WERI-Rb-1 (cell line): Measurements from ENCODE around the gene LRP1B.

Source experiments
- DNase-seq: peaks from one replicate; pipeline ENCODE4 v3.0.0-alpha.2; 2020
- H3K27ac ChIP-seq: fragments of 250-450 bp; sonication (Bioruptor Pico); 2 replicates; pipeline ENCODE4 v1.5.1; 2020; ENCODE audit warnings: mild to moderate bottlenecking, moderate library complexity
- H3K27me3 ChIP-seq: fragments of 250-450 bp; sonication (Bioruptor Pico); 2 replicates; pipeline ENCODE4 v1.5.1; 2021; ENCODE audit warnings: mild to moderate bottlenecking, low read depth, moderate library complexity; ENCODE audit not compliant: insufficient read depth, severe bottlenecking
- H3K36me3 ChIP-seq: fragments of 250-450 bp; sonication (Bioruptor Pico); 2 replicates; pipeline ENCODE4 v1.5.1; 2020; ENCODE audit warnings: mild to moderate bottlenecking, moderate library complexity
- H3K4me3 ChIP-seq: 2 replicates; pipeline ENCODE4 v1.5.1; 2011; ENCODE audit warnings: low read depth, mild to moderate bottlenecking, control low read depth, low read length
- H3K9me3 ChIP-seq: fragments of 250-450 bp; sonication (Bioruptor Pico); 2 replicates; pipeline ENCODE4 v1.5.1; 2021; ENCODE audit warnings: mild to moderate bottlenecking, moderate library complexity; ENCODE audit not compliant: severe bottlenecking
- TF ChIP-seq, protein P1 (sequence below): IDR thresholded peaks from 2 replicates; pipeline ENCODE4 v1.5.1; 2011; ENCODE audit warnings: low read depth, mild to moderate bottlenecking, control low read depth, inconsistent platforms, low read length

Gene LRP1B

GRCh38 chr2:140401056-140401455, 1729.8 kb downstream of the LRP1B start:
- H3K27me3 ChIP-seq: no peaks in the 10 kb centered on the region
- H3K4me3 ChIP-seq: no peak overlapping the region
- DNase-seq: no peak
- no peak overlapping the region for H3K27ac ChIP-seq
- H3K9me3 ChIP-seq: no peaks in the 10 kb centered on the region
- TF ChIP-seq, protein P1, sequence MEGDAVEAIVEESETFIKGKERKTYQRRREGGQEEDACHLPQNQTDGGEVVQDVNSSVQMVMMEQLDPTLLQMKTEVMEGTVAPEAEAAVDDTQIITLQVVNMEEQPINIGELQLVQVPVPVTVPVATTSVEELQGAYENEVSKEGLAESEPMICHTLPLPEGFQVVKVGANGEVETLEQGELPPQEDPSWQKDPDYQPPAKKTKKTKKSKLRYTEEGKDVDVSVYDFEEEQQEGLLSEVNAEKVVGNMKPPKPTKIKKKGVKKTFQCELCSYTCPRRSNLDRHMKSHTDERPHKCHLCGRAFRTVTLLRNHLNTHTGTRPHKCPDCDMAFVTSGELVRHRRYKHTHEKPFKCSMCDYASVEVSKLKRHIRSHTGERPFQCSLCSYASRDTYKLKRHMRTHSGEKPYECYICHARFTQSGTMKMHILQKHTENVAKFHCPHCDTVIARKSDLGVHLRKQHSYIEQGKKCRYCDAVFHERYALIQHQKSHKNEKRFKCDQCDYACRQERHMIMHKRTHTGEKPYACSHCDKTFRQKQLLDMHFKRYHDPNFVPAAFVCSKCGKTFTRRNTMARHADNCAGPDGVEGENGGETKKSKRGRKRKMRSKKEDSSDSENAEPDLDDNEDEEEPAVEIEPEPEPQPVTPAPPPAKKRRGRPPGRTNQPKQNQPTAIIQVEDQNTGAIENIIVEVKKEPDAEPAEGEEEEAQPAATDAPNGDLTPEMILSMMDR: no peak
- H3K36me3 ChIP-seq: no peaks in the 10 kb centered on the region

DNA sequence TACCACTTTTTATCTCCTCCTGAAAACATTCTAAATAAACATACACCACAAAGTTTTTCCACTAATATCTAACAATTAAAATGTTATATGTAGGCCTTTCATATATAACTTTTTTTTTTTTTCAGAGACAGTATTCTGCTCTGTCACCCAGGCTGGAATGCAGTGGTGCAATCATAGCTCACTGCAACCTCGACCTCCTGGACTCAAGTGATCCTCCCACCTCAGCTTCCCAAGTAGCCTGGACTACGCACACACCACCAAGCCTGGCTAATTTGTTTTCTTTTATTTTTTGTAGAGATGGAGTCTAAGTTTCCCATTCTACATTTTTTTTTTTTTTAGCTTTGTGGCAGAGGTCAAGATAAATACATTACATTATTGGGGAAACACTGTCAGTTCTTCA, 1738.0 kb downstream of the LRP1B start:
- H3K9me3 ChIP-seq: no peaks in the 10 kb centered on the region
- TF ChIP-seq, protein P1: no peak
- H3K36me3 ChIP-seq: no peaks in the 10 kb centered on the region
- H3K4me3 ChIP-seq: no peak overlapping the region
- H3K27me3 ChIP-seq: no peaks in the 10 kb centered on the region
- DNase-seq: no peak
- no peak overlapping the region for H3K27ac ChIP-seq

DNA sequence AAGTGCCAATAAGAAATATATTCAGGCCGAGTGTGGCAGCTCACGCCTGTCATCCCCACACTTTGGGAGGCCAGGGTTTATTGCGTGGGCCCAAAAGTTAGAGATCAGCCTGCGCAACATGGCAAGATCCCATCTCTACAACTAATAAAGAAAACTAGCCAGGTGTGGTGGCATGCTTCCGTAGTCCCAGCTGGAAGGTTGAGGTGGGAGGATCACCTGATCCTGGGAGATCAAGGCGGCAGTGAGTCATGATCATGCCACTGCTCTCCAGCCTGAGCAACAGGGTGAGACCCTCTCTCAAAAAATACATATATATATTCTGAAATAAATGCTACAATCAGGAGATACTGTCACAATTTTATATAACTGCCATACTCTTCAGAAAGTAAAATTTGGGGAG, 1745.9 kb downstream of the LRP1B start:
- DNase-seq: no peak
- H3K9me3 ChIP-seq: no peaks in the 10 kb centered on the region
- H3K27me3 ChIP-seq: no peaks in the 10 kb centered on the region
- no peaks in the 10 kb centered on the region for H3K36me3 ChIP-seq
- no peak overlapping the region for H3K27ac ChIP-seq
- TF ChIP-seq, protein P1: no peak
- H3K4me3 ChIP-seq: no peak overlapping the region

- no peak overlapping the region for H3K27ac ChIP-seq
- H3K36me3 ChIP-seq: no peaks in the 10 kb centered on the region
- no peak for DNase-seq
- TF ChIP-seq, protein P1: no peak
- no peak overlapping the region for H3K4me3 ChIP-seq
- H3K27me3 ChIP-seq: no peaks in the 10 kb centered on the region
- H3K9me3 ChIP-seq: no peaks in the 10 kb centered on the region
These were observed 1747.0 kb downstream of the LRP1B start for GRCh38 chr2:140383781-140384180.

DNA sequence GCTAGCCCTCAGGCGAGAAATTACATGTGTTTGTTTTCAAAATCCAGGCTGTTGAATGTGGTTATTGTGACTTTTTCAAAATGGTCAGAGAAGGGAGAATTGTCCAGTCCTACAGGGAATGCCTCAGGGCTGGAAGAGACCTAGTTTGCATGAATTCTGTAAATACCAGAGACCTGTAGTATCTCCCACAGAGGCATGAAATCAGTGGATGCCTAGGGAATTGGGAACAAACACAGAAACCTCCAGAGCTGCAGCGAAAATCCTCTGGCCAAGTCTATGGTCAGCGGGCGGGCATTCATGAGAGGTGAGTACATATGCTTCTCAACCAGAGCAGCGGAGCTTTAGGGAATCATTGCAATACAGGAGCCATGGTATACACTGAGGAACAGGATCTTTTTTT, 1754.1 kb downstream of the LRP1B start:
- no peaks in the 10 kb centered on the region for H3K9me3 ChIP-seq
- TF ChIP-seq, protein P1: no peak

GRCh38 chr2:140363131-140363530, 1767.7 kb downstream of the LRP1B start:
- H3K36me3 ChIP-seq: no peaks in the 10 kb centered on the region
- TF ChIP-seq, protein P1: no peak
- DNase-seq: no peak

More for the DNA sequence above, 1754.1 kb downstream of the LRP1B start:
- H3K4me3 ChIP-seq: no peak overlapping the region
- DNase-seq: no peak
- H3K36me3 ChIP-seq: no peaks in the 10 kb centered on the region
- H3K27me3 ChIP-seq: no peaks in the 10 kb centered on the region
- H3K27ac ChIP-seq: no peak overlapping the region

More at GRCh38 chr2:140363131-140363530, 1767.7 kb downstream of the LRP1B start:
- Histone ChIP-seq H3K27ac (no peak overlapping the region), H3K27me3 (no peaks in the 10 kb centered on the region), H3K4me3 (no peak overlapping the region), H3K9me3 (no peaks in the 10 kb centered on the region)
